KOPT-K1 (cell line): Measurements from ENCODE around the gene KIAA0753.

Experiments used
- H3K27ac ChIP-seq: fragments of 200-600 bp; sonication (generic); 2 replicates; pipeline ENCODE4 v1.5.1; 2016; ENCODE audit warnings: antibody characterized with exemption, mild to moderate bottlenecking, low read depth, low read length; ENCODE audit not compliant: poor library complexity, severe bottlenecking
- H3K36me3 ChIP-seq: fragments of 200-600 bp; sonication (generic); 2 replicates; pipeline ENCODE4 v1.5.1; 2017; ENCODE audit warnings: antibody characterized with exemption, mild to moderate bottlenecking, low read length, moderate library complexity; ENCODE audit not compliant: insufficient read depth
- H3K9me3 ChIP-seq: fragments of 200-600 bp; sonication (generic); 2 replicates; pipeline ENCODE4 v1.5.1; 2017; ENCODE audit warnings: antibody characterized with exemption, low read length, mild to moderate bottlenecking; ENCODE audit not compliant: insufficient read depth, poor library complexity, severe bottlenecking

The KIAA0753 gene

GRCh38 chr17:6639014-6639585 lies 1.4 kb downstream of the KIAA0753 start:
- peak overlapping the region; percentile 91 for H3K27ac ChIP-seq
- peaks cover 32% of the 10 kb centered on the region for H3K36me3 ChIP-seq
- no peaks in the 10 kb centered on the region for H3K9me3 ChIP-seq

DNA sequence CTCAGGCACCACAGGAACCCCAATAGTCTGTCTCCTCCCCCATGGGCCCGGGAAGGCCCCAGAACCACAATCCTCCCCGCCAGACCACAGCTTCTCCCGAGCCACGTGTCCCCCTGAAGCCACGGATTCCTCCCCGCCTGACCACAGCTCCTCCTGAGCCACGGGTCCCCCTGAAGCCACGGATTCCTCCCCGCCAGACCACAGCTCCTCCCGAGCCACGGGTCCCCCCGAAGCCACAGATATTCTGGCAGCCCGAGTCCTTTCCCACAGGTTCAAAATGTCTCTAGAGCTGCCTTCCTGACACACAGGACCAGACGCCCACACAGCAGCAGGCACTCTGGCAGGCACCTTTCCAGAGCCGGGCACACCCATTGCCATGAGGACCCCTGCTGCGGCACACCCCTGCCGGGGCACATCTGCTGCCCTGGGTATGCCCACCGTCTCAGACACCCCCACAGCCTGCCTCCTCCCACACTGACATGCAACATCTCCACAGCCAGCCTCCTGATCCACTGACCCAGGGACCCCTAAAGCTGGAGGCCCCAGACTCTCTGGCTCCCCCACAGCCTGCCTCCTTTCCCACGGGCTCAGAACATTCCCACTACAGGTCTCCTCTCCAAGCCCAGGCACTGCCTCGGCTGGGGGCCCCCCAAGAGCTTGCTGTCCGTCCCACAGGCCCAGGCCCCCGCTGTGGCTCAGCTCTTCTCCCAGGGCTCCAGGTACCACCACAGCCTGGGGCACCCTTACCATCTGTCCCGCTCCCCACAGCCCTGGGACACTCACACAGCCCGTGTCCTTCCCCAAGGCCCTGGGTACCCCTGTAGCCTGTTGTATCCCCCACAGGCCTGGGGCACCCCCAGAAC lies 2.2 kb downstream of the KIAA0753 start:
- Histone ChIP-seq H3K27ac (peak overlapping the region; percentile 4), H3K9me3 (no peaks in the 10 kb centered on the region), H3K36me3 (peaks cover 32% of the 10 kb centered on the region)

DNA sequence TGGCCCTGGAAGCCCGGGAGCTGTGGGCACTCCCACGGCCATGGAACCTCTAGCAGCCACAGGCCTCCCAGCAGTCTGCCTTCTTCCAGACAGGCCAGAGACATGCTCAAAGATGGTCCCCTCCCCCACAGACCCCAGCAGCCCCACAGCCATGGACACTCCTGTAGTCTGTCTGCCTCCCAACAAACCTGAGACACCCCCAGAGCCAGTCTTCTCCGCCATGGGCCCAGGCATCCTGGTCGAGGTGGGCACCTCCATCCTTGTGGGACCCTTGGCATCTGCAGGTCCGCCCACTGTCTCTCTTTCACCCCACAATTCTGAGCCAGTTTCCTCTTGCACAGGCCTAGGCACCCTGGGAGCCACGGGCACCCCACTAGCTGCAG lies 3.1 kb downstream of the KIAA0753 start:
- Histone ChIP-seq H3K9me3 (no peaks in the 10 kb centered on the region), H3K27ac (no peak overlapping the region), H3K36me3 (peaks cover 32% of the 10 kb centered on the region)

DNA sequence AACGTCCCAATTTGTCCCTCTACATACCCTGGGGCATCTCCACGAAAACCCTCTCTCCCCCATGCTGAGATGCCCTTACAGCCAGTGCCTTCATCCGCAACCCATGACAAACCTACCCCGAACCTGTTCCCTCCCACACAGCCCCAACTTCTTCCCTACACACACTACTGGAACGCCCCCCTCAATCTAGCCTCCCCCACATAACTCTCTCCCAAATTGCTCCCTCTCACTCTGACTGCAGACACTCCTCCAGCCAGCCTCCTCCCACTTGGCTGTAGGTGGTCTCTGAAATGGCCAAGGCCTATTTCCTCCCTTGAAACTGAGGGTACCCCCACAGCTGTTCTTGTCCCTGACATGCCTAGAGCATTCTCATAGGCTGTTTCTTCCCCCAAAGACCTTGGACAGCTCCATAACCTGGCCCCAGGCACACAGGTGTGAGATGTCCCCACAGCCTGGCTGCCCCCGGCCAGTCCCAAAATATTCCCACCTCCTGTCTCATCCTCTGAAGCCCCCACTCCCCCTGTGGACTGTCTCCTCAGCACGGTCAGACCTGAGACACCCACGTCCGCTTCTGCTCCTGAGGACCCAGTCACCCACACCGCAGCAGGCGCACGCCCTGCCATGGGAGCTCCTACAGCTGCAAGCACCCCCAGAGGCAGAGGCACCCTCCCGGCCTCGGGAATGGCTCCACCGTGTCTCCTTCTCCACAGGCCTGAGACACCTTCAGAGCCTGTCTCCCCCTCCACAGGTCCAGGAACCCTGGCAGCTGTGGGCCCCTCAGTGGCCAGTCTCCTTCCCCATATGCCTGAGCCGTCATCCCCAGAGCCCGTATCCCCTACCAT lies 3.7 kb downstream of the KIAA0753 start:
- Histone ChIP-seq H3K27ac (no peak overlapping the region), H3K9me3 (no peaks in the 10 kb centered on the region), H3K36me3 (peaks cover 34% of the 10 kb centered on the region)

GRCh38 chr17:6636105-6636504 lies 4.4 kb downstream of the KIAA0753 start:
- no peak overlapping the region for H3K27ac ChIP-seq
- no peaks in the 10 kb centered on the region for H3K9me3 ChIP-seq
- H3K36me3 ChIP-seq, result peaks cover 41% of the 10 kb centered on the region

DNA sequence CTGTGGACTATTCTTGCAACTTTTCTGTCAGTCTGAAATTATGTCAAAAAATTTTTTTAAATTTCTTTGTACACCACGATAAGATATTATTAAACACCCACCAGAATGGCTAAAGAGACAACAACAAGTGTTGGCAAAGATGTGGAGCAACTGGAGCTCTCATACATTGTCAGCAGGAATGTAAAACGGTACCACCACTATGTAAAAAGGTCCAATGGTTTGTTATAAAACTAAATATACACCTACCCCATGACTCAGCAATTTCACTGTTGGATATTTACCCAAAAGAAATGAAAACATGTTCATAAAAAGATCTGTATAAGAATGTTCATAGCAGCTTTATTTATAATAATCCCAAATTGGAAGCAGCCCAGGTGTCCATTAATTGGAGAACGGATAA lies 7.2 kb downstream of the KIAA0753 start:
- Histone ChIP-seq H3K36me3 (peaks cover 68% of the 10 kb centered on the region), H3K9me3 (no peaks in the 10 kb centered on the region), H3K27ac (no peak overlapping the region)

DNA sequence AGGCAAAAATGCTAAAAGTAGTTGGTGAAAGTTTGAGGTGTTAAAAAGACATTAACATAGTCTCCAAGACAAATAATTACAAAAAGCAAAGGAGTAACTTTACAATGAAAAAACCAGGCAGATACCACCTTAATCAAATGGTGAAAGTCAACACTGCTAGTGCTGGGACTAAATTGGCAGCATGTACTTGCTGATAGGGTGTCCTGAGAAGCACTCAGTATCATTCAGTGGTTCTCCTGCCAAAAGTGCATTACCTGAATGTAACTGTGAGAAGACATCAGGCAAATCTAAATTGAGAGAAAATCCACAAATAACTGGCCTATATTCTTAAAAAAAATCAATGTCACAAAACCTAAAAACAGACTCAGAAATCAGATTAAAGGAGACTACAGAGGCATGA lies 8.0 kb downstream of the KIAA0753 start:
- Histone ChIP-seq H3K9me3 (no peaks in the 10 kb centered on the region), H3K36me3 (peaks cover 75% of the 10 kb centered on the region), H3K27ac (no peak overlapping the region)

GRCh38 chr17:6630390-6630789 lies 10.1 kb downstream of the KIAA0753 start:
- H3K36me3 ChIP-seq, result peaks cover 95% of the 10 kb centered on the region

GRCh38 chr17:6627019-6627418 lies 13.5 kb downstream of the KIAA0753 start:
- H3K9me3 ChIP-seq, result no peaks in the 10 kb centered on the region
- H3K36me3 ChIP-seq, result peaks cover 97% of the 10 kb centered on the region
- no peak overlapping the region for H3K27ac ChIP-seq

More at GRCh38 chr17:6630390-6630789, 10.1 kb downstream of the KIAA0753 start:
- no peak overlapping the region for H3K27ac ChIP-seq
- H3K9me3 ChIP-seq, result no peaks in the 10 kb centered on the region

DNA sequence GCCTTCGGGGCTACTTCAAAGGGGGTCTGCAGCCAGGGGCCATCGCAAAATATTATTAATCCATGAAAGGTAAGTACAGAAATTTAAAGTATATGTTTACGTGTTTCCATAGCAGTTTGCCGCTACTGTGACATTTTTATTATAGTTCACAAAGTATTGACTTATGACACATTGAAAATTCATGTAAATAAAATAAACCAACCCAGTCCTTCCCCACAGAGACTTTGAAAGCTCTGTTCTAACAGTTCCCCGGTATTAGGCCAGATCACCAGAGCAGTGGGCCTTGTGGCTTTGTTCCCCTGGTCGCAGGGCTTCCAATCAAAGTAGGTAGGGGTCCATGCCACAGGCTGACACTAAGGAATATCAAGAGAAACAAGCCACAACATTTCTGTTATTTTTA lies 13.9 kb downstream of the KIAA0753 start:
- H3K27ac ChIP-seq, result no peak overlapping the region

DNA sequence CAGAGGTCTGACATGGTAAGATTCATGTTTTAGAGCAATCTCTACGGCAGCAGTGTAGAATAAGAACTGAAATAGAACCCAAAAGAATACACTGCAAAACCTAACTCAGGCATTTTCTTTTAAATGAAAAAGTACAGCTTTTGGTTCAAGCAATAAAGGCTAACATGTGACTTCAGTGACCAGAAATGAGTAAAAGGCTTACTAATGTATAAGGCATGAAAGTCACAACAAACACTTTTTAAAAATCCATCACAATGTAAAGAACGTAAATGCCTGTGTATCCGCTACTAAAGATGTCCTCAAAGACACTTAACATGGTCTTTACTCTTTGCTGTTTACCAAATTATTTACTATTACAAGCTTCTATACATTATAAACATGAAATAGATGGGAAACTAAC lies 16.6 kb downstream of the KIAA0753 start:
- Histone ChIP-seq H3K36me3 (peaks cover 98% of the 10 kb centered on the region), H3K27ac (no peak overlapping the region), H3K9me3 (no peaks in the 10 kb centered on the region)

More for the DNA sequence above, 13.9 kb downstream of the KIAA0753 start:
- Histone ChIP-seq H3K36me3 (peaks cover 97% of the 10 kb centered on the region), H3K9me3 (no peaks in the 10 kb centered on the region)

- H3K9me3 ChIP-seq, result no peaks in the 10 kb centered on the region
- no peak overlapping the region for H3K27ac ChIP-seq
- H3K36me3 ChIP-seq, result peaks cover 93% of the 10 kb centered on the region
Measured at GRCh38 chr17:6611231-6611630, 29.3 kb downstream of the KIAA0753 start.

GRCh38 chr17:6610011-6610410 lies 30.5 kb downstream of the KIAA0753 start:
- Histone ChIP-seq H3K27ac (no peak overlapping the region), H3K9me3 (no peaks in the 10 kb centered on the region), H3K36me3 (peaks cover 93% of the 10 kb centered on the region)

DNA sequence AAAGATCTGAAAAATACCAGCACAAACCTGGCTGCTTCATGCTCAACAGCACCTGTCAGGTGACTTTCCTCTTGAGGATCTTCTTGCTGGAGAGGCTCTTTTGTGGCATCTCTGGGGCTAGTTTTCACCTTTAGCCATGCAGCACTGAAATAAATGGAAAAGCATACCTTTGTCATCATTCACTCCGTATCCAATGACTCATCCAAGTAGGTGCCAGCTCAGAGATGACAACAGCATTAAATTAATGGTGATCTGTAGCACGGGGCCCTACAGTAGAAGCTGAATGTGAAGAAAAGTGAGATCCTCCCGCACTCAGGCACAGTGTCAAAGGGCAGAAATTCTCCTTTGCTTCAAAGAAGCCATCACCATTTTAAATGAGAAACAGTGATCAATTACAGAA lies 32.2 kb downstream of the KIAA0753 start:
- peaks cover 92% of the 10 kb centered on the region for H3K36me3 ChIP-seq

GRCh38 chr17:6605142-6605541 lies 35.4 kb downstream of the KIAA0753 start:
- H3K9me3 ChIP-seq, result no peaks in the 10 kb centered on the region
- peaks cover 97% of the 10 kb centered on the region for H3K36me3 ChIP-seq
- no peak overlapping the region for H3K27ac ChIP-seq

More for the DNA sequence above, 32.2 kb downstream of the KIAA0753 start:
- Histone ChIP-seq H3K27ac (no peak overlapping the region), H3K9me3 (no peaks in the 10 kb centered on the region)
